Cardiac muscle cell (in vitro differentiated cells and primary cell): Measurements from ENCODE around the gene RGS7. TPM values are rescaled to one million over a fixed set of nuclear protein-coding genes. Genes with fewer than 3 reads are reported as not detected.
A peak's percentile ranks its signal among the peaks of the same experiment; 100 is the strongest.
"Not testable (repeated sequence)": the region's sequence is repeated elsewhere in the genome, so short reads cannot be mapped to it uniquely, and the experiment has no call there.

Experiments used
- DNase-seq, 2 donors: peaks; one replicate each; pipeline versions ENCODE4 v3.0.0 to v3.0.0-alpha.2; 2010 to 2017; ENCODE audit warnings: low read depth in 1 of 2, low spot score in 1 of 2
- H3K27ac ChIP-seq: fragments of 200-600 bp; sonication (generic); 2 replicates; pipeline ENCODE4 v1.5.1; 2016
- H3K27me3 ChIP-seq: fragments of 200-600 bp; sonication (generic); 2 replicates; pipeline ENCODE4 v1.6.0; 2016; ENCODE audit warnings: control low read depth
- H3K36me3 ChIP-seq: fragments of 200-600 bp; sonication (generic); 2 replicates; pipeline ENCODE4 v1.5.1; 2016; ENCODE audit warnings: control low read depth
- H3K4me1 ChIP-seq: fragments of 200-600 bp; sonication (generic); 2 replicates; pipeline ENCODE4 v1.8.1; 2017; ENCODE audit warnings: low read depth, mild to moderate bottlenecking, mixed run types
- H3K4me3 ChIP-seq: fragments of 200-600 bp; sonication (generic); 2 replicates; pipeline ENCODE4 v1.5.1; 2016; ENCODE audit warnings: mild to moderate bottlenecking
- H3K9me3 ChIP-seq: fragments of 200-600 bp; sonication (generic); 2 replicates; pipeline ENCODE4 v1.5.1; 2017; ENCODE audit warnings: low read depth, mild to moderate bottlenecking, control low read depth
- polyA plus RNA-seq: library from polyadenylated mRNA; unstranded; fragments of >200 nt; fragmentation: Nextera tagmentation; extraction: Ambion mirVana; gene quantifications from 2 replicates; pipeline ENCODE4 v1.2.1, GENCODE V29; 2016
- total RNA-seq: library from RNA; depleted of rRNA; stranded (reverse); fragments of >200 nt; gene quantifications from 2 replicates; pipeline ENCODE4 v1.2.3, GENCODE V29; 2016
- TF ChIP-seq, protein P1 (sequence below): IDR thresholded peaks from 2 replicates; pipeline ENCODE4 v1.5.1; 2012; ENCODE audit warnings: low read depth, mild to moderate bottlenecking, low read length

RGS7 gene
- total and polyA plus RNA-seq, 2 experiments from 2014 or later = not detected

DNA sequence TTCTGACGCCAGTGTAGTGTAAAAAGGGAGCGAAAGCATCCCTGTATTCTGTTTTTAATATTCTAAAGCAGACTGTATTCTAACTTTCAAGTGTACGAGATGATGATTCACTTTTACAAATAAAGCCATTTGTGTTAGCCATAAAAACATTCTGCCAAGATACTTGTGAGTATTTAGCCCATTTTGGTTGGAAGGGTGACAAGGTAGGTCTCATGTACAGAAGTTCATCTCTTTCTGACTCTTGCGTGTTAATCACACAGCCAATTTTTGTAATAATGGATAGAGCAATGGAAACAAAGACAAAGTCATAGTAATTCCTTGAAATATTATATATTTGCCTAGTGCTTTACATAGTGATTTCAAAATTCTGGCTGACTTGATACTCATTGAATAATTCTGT, 619.7 kb downstream of the RGS7 start:
- no peaks in the 10 kb centered on the region for H3K27me3 ChIP-seq
- TF ChIP-seq, protein P1, sequence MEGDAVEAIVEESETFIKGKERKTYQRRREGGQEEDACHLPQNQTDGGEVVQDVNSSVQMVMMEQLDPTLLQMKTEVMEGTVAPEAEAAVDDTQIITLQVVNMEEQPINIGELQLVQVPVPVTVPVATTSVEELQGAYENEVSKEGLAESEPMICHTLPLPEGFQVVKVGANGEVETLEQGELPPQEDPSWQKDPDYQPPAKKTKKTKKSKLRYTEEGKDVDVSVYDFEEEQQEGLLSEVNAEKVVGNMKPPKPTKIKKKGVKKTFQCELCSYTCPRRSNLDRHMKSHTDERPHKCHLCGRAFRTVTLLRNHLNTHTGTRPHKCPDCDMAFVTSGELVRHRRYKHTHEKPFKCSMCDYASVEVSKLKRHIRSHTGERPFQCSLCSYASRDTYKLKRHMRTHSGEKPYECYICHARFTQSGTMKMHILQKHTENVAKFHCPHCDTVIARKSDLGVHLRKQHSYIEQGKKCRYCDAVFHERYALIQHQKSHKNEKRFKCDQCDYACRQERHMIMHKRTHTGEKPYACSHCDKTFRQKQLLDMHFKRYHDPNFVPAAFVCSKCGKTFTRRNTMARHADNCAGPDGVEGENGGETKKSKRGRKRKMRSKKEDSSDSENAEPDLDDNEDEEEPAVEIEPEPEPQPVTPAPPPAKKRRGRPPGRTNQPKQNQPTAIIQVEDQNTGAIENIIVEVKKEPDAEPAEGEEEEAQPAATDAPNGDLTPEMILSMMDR = no peak
- H3K9me3 ChIP-seq = no peaks in the 10 kb centered on the region
- H3K4me3 ChIP-seq = no peak overlapping the region
- no peaks in the 10 kb centered on the region for H3K36me3 ChIP-seq
- H3K27ac ChIP-seq = no peak overlapping the region
- no peaks in the 10 kb centered on the region for H3K4me1 ChIP-seq
- no peak for DNase-seq

DNA sequence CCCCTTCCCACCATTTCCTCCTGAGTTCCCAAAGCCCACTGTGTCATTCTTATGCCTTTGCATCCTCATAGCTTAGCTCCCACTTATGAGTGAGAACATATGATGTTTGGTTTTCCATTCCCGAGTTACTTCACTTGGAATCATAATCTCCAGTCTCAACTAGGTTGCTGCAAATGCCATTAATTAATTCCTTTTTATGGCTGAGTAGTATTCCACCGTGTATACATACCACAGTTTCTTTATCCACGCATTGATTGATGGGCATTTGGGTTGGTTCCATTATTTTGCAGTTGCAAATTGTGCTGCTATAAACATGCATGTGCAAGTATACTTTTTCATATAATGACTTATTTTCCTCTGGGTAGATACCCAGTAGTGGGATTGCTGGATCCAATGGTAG, 622.3 kb downstream of the RGS7 start:
- not testable (repeated sequence) for H3K4me1 ChIP-seq

DNA sequence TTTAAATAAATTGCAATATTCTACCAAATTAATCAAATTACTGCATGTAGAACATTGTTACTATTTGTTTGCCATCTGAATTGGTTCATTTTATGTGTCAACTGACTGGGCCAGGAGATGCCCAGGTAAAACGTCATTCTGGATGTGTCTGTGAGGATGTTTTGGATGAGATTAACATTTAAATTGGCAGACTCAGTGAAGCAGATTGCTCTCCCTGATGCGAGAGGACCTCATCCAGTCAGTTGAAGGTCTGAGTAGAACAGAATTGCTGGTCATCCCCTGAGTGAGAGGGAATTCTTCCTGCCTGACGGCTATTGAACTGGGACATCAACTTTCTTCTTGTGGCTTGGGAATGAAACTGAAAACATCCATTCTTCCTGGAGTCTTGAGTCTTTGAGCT, 623.0 kb downstream of the RGS7 start:
- H3K36me3 ChIP-seq = no peaks in the 10 kb centered on the region
- DNase-seq = no peak
- H3K4me1 ChIP-seq = no peaks in the 10 kb centered on the region
- H3K27me3 ChIP-seq = no peaks in the 10 kb centered on the region
- H3K4me3 ChIP-seq = no peak overlapping the region
- TF ChIP-seq, protein P1 = no peak
- H3K27ac ChIP-seq = no peak overlapping the region
- H3K9me3 ChIP-seq = no peaks in the 10 kb centered on the region

More for the DNA sequence above, 622.3 kb downstream of the RGS7 start:
- not testable (repeated sequence) for H3K27me3 ChIP-seq, DNase-seq, H3K9me3 ChIP-seq, H3K27ac ChIP-seq, H3K36me3 ChIP-seq, H3K4me3 ChIP-seq

DNA sequence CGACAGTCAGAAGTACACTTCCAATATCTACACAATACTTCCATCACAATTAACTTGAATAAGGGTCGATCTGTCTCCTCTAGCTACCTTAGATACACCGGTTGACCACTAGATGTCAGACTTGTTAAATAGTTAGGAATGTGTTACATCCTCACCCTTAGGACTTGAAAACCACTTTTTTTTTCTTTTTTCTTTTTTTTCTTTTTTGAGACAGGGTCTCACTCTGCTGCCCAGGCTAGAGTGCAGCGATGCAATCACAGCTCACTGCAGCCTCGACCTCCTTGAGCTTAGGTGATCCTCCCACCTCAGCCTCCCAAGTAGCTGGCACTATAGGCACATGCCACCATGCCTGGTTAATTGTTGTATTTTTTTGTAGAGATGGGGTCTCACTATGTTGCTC, 624.6 kb downstream of the RGS7 start:
- Histone ChIP-seq H3K4me1 (no peaks in the 10 kb centered on the region), H3K4me3 (no peak overlapping the region), H3K36me3 (no peaks in the 10 kb centered on the region), H3K9me3 (no peaks in the 10 kb centered on the region), H3K27ac (no peak overlapping the region), H3K27me3 (no peaks in the 10 kb centered on the region)
- TF ChIP-seq, protein P1 = peak; percentile 62
- peak; percentile 64 to 65 for DNase-seq

Other genes starting within 250 kb of the RGS7 start
- gene FH, start 162.6 kb upstream of the RGS7 start, total RNA-seq = 96.9 and 151 TPM in 2 replicates
- 163 and 175 TPM in 2 replicates for gene FH, start 162.6 kb upstream of the RGS7 start, polyA plus RNA-seq
- not detected in 2 replicates for gene KMO, start 175.2 kb upstream of the RGS7 start, total RNA-seq
- 0.14 TPM in 1 of 2 replicates, not detected in the other for gene KMO, start 175.2 kb upstream of the RGS7 start, polyA plus RNA-seq